ENCODE results near the gene NDUFS6.

GRCh38 chr5:1755321-1755949 is 45.8 kb upstream of the NDUFS6 start:
- TF ChIP-seq CTCF (IDR thresholded peaks at IDR 0.05) = no peak
- TF ChIP-seq POLR2AphosphoS5 (IDR thresholded peaks at IDR 0.05) = no peak

Data from esophagus muscularis mucosa (tissue), 3 donors.